ENCODE measurements around the gene RAB1B.

GRCh38 chr11:66218846-66219620 lies 49.4 kb upstream of the RAB1B start:
- no peak for TF ChIP-seq POLR2A (IDR thresholded peaks at IDR 0.05)
- no peak for TF ChIP-seq CTCF (IDR thresholded peaks at IDR 0.05)
